Skin of body (tissue), 3 donors: Measurements from ENCODE around the gene TRIM49B. TPM values are rescaled to one million over a fixed set of nuclear protein-coding genes. Genes with fewer than 3 reads are reported as not detected.
"Not testable (repeated sequence)": the region's sequence is repeated elsewhere in the genome, so short reads cannot be mapped to it uniquely, and the experiment has no call there.

Experiments used
- DNase-seq: peaks from one replicate; lab custom pipeline; 2025; lab: John Stamatoyannopoulos, UW
- small RNA-seq: library from RNA; depleted of rRNA; stranded (forward); fragments of <200 nt; gene quantifications from one replicate; pipeline ENCODE3, GENCODE V24; 2014; ENCODE audit warnings: low replicate concordance
- total RNA-seq: library from RNA; depleted of rRNA; stranded (reverse); fragments of >200 nt; gene quantifications from one replicate; pipeline ENCODE4 v1.2.3, GENCODE V29; 2014

The TRIM49B gene
- not detected for total RNA-seq

GRCh38 chr11:49028523-49028922, at the start of gene TRIM49B:
TRIM49B (plus strand) TSS chr11:49028823; CDS start chr11:49031600, 2,777 bp downstream.
- not testable (repeated sequence) for DNase-seq

- DNase-seq, result not testable (repeated sequence)
Observed at GRCh38 chr11:48983785-48984184, 44.8 kb upstream of the TRIM49B start, which contains the start of gene TRIM51G. TRIM51G (minus strand) TSS chr11:48983885; CDS start chr11:48981695, 2,190 bp downstream.

- not testable (repeated sequence) for DNase-seq
Observed at GRCh38 chr11:49048229-49048628, 19.6 kb downstream of the TRIM49B start.

GRCh38 chr11:49049821-49050220, 21.2 kb downstream of the TRIM49B start:
- DNase-seq, result not testable (repeated sequence)

- DNase-seq, result not testable (repeated sequence)
Observed at GRCh38 chr11:49059012-49059411, 30.4 kb downstream of the TRIM49B start, which contains the start of gene TRIM64C. TRIM64C (minus strand) TSS chr11:49059112; CDS start chr11:49059112, 0 bp downstream.

- DNase-seq, result not testable (repeated sequence)
Observed at GRCh38 chr11:49069897-49070296, 41.3 kb downstream of the TRIM49B start.

Small RNAs within 50 kb of the gene (small RNA-seq; reads per million reads assigned to genes)
- gene AC084851.1, result not detected

Other genes with a start within 250 kb of the TRIM49B start
- not detected for gene TRIM51G, start 44.9 kb upstream of the TRIM49B start, total RNA-seq
- gene TRIM64C, start 30.3 kb downstream of the TRIM49B start, total RNA-seq, result not detected
- 1.5 TPM for gene FOLH1, start 179.8 kb downstream of the TRIM49B start, total RNA-seq